ENCODE data around the gene PCCA.

GRCh38 chr13:100315522-100315921 is 226.6 kb downstream of the PCCA start:
- TF ChIP-seq POLR2A (IDR thresholded peaks at IDR 0.05) (no peak), CTCF (IDR thresholded peaks at IDR 0.05) (no peak)

Measured in adrenal gland (tissue), 5 donors.